Stimulated activated CD4-positive, alpha-beta T cell treated with anti-CD3 and anti-CD28 coated beads, TNF-alpha, amount 100 ng/mL, for 48 hours (primary cell): ENCODE results near the gene OR5T3.
"Not testable (repeated sequence)": the region's sequence is repeated elsewhere in the genome, so short reads cannot be mapped to it uniquely, and the experiment has no call there.

Experiments used
- DNase-seq, 3 donors: peaks; one replicate each; pipeline ENCODE4 v3.0.0-alpha.2; 2020; ENCODE audit warnings: low read depth in 3 of 3

OR5T3 gene

GRCh38 chr11:56251954-56252353 is at the start of gene OR5T3:
Gene OR5T3 (plus strand): TSS chr11:56252254. CDS start chr11:56252254, 0 bp downstream.
- no peak for DNase-seq

DNA sequence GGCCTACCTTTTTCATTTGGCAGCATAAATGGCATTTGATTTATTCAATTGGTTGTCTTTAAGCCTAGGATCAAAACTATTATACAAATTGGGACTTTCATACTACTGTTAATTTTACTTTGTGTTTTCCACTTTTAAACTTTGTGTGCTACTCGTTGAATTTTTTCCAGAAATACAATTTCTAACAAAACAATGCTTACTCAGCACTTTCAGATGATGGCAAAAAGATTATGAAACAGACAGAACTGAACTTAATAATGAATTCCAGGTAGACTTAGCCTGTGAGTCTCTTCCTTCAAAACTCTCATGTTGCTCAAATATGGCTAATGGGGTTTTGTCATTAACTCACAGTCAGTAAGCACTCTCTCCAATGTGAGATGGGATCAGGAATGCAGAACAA is 44.3 kb upstream of the OR5T3 start:
- no peak for DNase-seq

DNA sequence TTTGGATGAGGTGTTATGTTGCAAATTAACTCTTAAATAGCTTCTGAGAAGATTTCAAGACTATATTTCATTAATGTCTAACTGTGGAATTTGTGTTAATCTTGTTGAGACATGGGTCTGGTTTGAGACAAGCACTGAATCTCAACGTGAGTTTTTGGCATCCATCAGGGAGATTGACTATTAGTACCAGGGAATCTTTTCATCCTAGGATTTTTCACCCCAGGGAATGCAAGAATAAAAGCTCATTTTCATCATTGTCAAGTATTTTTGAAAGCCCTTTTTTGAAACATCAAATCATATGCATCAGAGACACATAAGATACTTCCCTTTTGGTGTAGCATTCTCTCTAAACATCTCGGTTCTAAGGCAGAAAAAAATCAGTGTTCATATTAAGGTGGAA is 37.5 kb upstream of the OR5T3 start:
- no peak for DNase-seq

GRCh38 chr11:56219735-56220134 is 32.3 kb upstream of the OR5T3 start:
- DNase-seq = not testable (repeated sequence)

GRCh38 chr11:56234155-56234554 is 17.9 kb upstream of the OR5T3 start, which contains the start of gene OR5T2:
Gene OR5T2 (minus strand): TSS chr11:56234255. CDS start chr11:56233062, 1,193 bp downstream.
- DNase-seq = no peak

GRCh38 chr11:56271092-56271491 is 19.0 kb downstream of the OR5T3 start:
- no peak for DNase-seq

DNA sequence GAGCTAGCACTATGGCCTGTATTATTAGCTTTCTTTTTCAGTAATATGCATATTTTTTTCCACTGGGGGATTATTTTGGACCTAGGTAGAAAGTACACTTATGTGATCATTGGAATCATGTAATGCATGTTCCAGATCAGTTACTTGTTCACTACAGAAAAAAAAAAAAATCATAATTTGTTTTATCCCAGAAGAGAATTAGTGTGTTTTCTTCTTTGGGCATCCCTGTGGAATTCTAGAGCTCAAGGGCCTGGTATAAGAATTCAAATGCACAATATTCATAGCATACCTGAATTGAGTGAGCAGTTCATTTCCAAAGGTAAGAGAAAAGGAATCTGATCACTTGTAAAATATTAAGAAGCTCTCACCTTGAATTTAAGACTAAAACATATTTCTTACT is 21.8 kb downstream of the OR5T3 start, which contains the start of gene OR5T1:
Gene OR5T1 (plus strand): TSS at position 301 of the 400 bp plus-strand sequence. CDS start 1,485 bp downstream, outside the sequence.
- no peak for DNase-seq

DNA sequence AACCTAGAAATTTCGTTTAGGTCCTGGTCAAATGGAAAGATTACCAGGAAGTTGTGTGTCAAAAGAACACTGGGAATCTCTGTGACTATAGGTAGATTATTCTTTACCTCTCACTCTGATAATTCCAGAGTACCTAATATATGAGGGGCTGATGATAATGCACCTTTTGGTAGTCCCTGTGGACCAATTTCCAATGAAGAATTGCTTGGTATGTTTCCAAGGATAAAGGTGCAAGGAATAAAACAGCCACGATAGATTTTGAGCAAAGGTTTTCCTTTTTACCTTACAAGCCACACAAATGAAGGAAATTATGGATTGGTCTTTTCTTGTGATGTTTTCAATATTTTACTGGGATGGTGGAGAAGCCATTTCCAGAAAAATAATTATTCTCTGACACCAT is 40.1 kb downstream of the OR5T3 start, which contains the start of gene OR8H1:
Gene OR8H1 (minus strand): TSS at position 101 of the 400 bp plus-strand sequence. CDS start 1,192 bp downstream, outside the sequence.
- DNase-seq = no peak

DNA sequence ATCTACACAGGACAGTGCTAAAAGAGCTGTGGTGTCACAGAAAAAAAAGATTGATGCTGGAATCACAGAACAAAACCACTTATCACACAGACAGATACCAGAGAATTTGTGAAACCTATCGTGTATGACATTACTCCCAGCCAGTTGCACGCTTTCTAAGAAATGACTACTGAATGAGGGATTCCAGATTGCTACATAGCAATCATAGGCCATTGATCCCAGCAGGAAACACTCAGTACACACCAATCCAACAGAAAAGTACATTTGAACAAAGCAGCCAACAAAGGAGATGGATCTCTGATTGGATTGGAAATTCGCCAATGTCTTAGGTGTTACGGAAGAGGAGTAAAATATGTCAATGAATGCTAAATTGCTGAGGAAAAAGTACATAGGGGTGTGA is 44.8 kb downstream of the OR5T3 start:
- DNase-seq = no peak
